BJ (cell line): ENCODE measurements around the gene TAS2R16. TPM values are rescaled to one million over a fixed set of nuclear protein-coding genes. Genes with fewer than 3 reads are reported as not detected.

Experiments used
- CTCF ChIA-PET: fragments of 350-600 bp; formaldehyde crosslinking; extraction: SDS; loops from one replicate; lab custom pipeline; 2021; ENCODE audit warnings: antibody characterized with exemption, inconsistent platforms; lab: Yijun Ruan, JAX
- POLR2A ChIA-PET: fragments of 300-600 bp; sonication (Branson Sonifier 250); formaldehyde crosslinking; extraction: SDS; loops from one replicate; lab custom pipeline; 2021; ENCODE audit warnings: antibody characterized with exemption; lab: Charles Lee
- DNase-seq: peaks from one replicate; pipeline ENCODE4 v3.0.0-alpha.2; 2011; ENCODE audit warnings: low read depth
- H3K27me3 ChIP-seq: 2 replicates; pipeline ENCODE4 v1.6.0; 2011; ENCODE audit warnings: low read length; ENCODE audit not compliant: control insufficient read depth, insufficient read depth
- H3K36me3 ChIP-seq: 2 replicates; pipeline ENCODE4 v1.5.1; 2011; ENCODE audit warnings: low read length; ENCODE audit not compliant: control insufficient read depth, insufficient read depth
- H3K4me3 ChIP-seq: 2 replicates; pipeline ENCODE4 v1.5.1; 2011; ENCODE audit warnings: low read depth, mild to moderate bottlenecking, control low read depth, low read length
- CTCF ChIP-seq: IDR thresholded peaks from 2 replicates; pipeline ENCODE4 v1.5.1; 2011; ENCODE audit warnings: low read depth, mild to moderate bottlenecking, control low read depth, inconsistent platforms, low read length, moderate library complexity; ENCODE audit not compliant: insufficient read depth
- polyA plus RNA-seq: library from polyadenylated mRNA; depleted of rRNA; stranded (reverse); fragments of >200 nt; gene quantifications from 2 replicates; pipeline ENCODE4 v1.2.3, GENCODE V29; 2011

The TAS2R16 gene
- polyA plus RNA-seq, 1 experiment, result not detected

DNA sequence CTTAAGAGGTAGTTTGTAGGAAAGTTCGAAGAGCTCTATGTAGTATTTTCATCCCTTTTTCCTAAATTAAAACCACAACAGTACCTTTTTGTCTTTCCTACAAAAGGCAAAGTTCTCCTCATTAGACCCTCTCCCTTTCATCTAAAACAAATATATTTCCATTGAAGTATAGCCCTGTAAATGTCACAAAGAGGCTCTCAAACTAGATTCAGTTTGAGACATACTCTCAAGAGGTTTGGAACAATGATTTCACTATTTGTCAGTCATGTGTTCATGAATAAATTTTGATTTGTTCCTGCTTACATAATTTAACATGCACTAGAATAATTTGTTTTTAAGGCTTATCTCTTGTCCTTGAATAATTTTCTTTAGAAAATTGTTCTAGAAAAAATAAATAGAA is 12.2 kb downstream of the TAS2R16 start:
- CTCF ChIA-PET, result no interaction called here

GRCh38 chr7:122975341-122975740 is 20.2 kb downstream of the TAS2R16 start:
- POLR2A ChIA-PET, result no interaction called here
- H3K4me3 ChIP-seq, result no peak overlapping the region

More for the DNA sequence above, 12.2 kb downstream of the TAS2R16 start:
- Histone ChIP-seq H3K36me3 (no peaks in the 10 kb centered on the region), H3K4me3 (no peak overlapping the region), H3K27me3 (no peaks in the 10 kb centered on the region)
- POLR2A ChIA-PET, result no interaction called here
- no peak for TF ChIP-seq CTCF
- DNase-seq, result no peak

DNA sequence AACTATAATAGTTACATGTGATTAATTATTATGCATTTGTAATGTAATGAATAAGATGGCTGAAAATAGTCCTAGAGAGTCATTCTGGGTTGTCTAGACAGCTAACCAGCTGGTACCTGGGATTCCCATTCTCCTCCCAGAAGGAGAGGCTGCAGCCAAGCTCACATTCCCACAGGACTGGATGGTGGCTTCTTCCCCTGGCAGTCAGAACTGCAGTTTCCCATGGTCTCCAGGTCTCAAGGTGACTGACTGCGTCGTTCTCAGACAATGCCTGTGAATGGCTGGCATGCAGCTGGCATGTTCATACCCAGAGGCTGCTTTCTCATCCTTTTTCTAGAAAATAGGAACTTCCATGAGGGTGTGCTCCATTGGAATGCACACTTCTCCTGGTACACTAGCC is 21.3 kb downstream of the TAS2R16 start:
- TF ChIP-seq CTCF, result no peak
- POLR2A ChIA-PET, result no interaction called here
- CTCF ChIA-PET, result no interaction called here

More at GRCh38 chr7:122975341-122975740, 20.2 kb downstream of the TAS2R16 start:
- no peak for TF ChIP-seq CTCF
- Histone ChIP-seq H3K36me3 (no peaks in the 10 kb centered on the region), H3K27me3 (no peaks in the 10 kb centered on the region)
- CTCF ChIA-PET, result no interaction called here
- DNase-seq, result no peak

DNA sequence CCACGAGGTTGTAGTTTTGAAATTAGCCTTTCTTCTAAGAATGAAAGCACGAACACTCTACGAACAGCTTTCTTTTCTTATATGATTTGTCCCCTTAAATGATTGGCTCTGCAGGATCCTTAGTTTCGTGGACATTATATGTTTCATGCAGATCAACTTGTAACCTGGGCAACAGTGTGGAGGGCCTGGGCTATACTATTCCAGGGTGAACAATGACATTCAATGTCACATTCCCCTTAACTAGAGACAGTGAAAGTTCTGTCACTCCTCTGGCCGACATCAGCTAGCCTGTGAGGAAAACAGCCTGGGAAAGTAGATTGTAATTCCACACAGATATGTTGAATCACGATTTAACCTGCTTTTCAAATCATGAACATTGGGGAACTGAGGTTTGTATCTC is 23.4 kb downstream of the TAS2R16 start:
- POLR2A ChIA-PET, result no interaction called here
- no peaks in the 10 kb centered on the region for H3K36me3 ChIP-seq
- CTCF ChIA-PET, result no interaction called here
- H3K4me3 ChIP-seq, result no peak overlapping the region
- no peaks in the 10 kb centered on the region for H3K27me3 ChIP-seq
- no peak for DNase-seq
- TF ChIP-seq CTCF, result no peak

More for the DNA sequence above, 21.3 kb downstream of the TAS2R16 start:
- Histone ChIP-seq H3K27me3 (no peaks in the 10 kb centered on the region), H3K36me3 (no peaks in the 10 kb centered on the region), H3K4me3 (no peak overlapping the region)
- no peak for DNase-seq

DNA sequence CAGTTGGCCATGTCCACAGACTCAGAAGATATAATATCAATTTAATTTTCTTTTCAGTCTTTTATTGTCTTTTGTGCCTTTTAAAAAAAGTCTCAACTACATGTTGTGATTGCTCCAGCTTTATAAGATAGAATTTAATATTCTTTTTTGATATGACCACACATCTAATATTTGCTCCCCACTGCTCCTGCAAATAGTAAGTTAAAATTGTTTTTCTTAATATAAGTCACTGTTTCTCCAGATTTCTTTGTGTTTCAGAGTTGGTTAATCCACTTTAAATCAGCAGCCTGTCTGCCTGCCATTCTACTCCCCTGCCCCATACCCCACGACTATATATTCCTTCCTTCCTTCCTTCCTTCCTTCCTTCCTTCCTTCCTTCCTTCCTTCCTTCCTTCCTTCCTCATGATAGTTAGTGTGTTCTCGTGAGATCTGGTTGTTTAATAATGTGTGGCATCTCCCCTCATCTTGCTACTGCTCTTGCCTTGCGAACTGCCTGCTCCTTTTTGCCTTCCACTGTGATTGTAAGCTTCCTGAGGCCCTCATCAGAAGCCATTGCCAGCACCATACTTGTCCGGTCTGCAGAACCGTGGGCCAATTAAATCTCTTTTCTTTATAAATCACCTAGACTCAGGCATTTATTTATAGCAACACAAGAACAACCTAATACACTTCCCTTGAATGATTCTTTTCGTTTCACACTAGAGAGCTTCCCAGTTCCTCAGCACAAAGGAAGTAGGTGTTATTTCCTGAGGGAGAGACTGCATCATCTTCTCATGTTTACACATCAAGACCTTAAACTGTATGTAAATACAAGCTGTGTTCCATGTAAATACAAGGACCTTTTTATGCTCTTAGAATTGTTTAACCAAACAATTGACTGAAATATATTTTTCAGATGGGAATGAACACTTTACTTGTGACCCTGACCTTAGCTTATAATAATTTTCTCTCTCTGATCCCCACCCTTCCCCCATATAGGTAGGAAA is 24.5 kb downstream of the TAS2R16 start:
- DNase-seq, result no peak
- TF ChIP-seq CTCF, result no peak
- ChIA-PET POLR2A (no interaction called here), CTCF (no interaction called here)
- Histone ChIP-seq H3K27me3 (no peaks in the 10 kb centered on the region), H3K4me3 (no peak overlapping the region), H3K36me3 (no peaks in the 10 kb centered on the region)
